HCT116 (cell line): ENCODE results near the gene FXYD6. TPM values are rescaled to one million over a fixed set of nuclear protein-coding genes. Genes with fewer than 3 reads are reported as not detected.

Experiments
- ATAC-seq: fragments of 200-7000 bp; cut with Tn5 transposase; 2 replicates; pipeline ENCODE4 v1.9.1; 2020; ENCODE audit warnings: mild to moderate bottlenecking, moderate library complexity
- BruUV-seq: library from RNA; stranded (reverse); fragments of 400-500 nt; replicated peaks from 2 replicates; lab custom pipeline; 2021; lab: Mats Ljungman, UMichigan
- CTCF ChIA-PET: fragments of 300-600 bp; sonication (Branson Sonifier 250); formaldehyde crosslinking; loops from one replicate; lab custom pipeline; 2021; ENCODE audit warnings: antibody characterized with exemption; lab: Charles Lee
- POLR2A ChIA-PET: fragments of 300-600, 350-600 bp; sonication (Branson Sonifier 250); formaldehyde crosslinking; loops from one replicate; lab custom pipeline; 2021; ENCODE audit warnings: antibody characterized with exemption; lab: Charles Lee
- RAD21 ChIA-PET, 2 experiments: fragments of 300-600 bp; sonication (Branson Sonifier 250); formaldehyde crosslinking; loops; one replicate each; lab custom pipeline; 2023; ENCODE audit warnings: low total read pairs in 2 of 2; ENCODE audit not compliant: uncharacterized antibody in 2 of 2, unreplicated experiment in 2 of 2, low non-redundant PET in 1 of 2; lab: Charles Lee
- DNase-seq: peaks from one replicate; pipeline ENCODE4 v3.0.0-alpha.2; 2010; ENCODE audit warnings: low read depth, low spot score
- H2AFZ ChIP-seq: fragments of 200-600 bp; shearing (Covaris generic), sonication (generic); 2 replicates; pipeline ENCODE4 v1.6.1; 2017; ENCODE audit warnings: low read depth, mixed run types, mixed read lengths, antibody characterized with exemption, low read length; ENCODE audit not compliant: poor library complexity, severe bottlenecking
- H3K27ac ChIP-seq: 2 replicates; pipeline ENCODE4 v1.5.1; 2012; ENCODE audit warnings: low read depth, low read length
- H3K27me3 ChIP-seq: fragments of 200-600 bp; sonication (generic); 2 replicates; pipeline ENCODE4 v1.6.1; 2016; ENCODE audit warnings: mixed run types, low read length, mixed read lengths; ENCODE audit not compliant: insufficient read depth
- H3K36me3 ChIP-seq, 2 experiments: fragments of 200-500 bp in 1 of 2; fragments of 200-600 bp in 1 of 2; sonication (Bioruptor generic) in 1 of 2; sonication (generic) in 1 of 2; 2 replicates each; pipeline versions ENCODE4 v1.5.1 to v1.6.1; 2014 to 2016; ENCODE audit warnings: low read length in 2 of 2, inconsistent platforms in 1 of 2, mixed read lengths in 1 of 2, mixed run types in 1 of 2; ENCODE audit not compliant: insufficient read depth in 2 of 2, control insufficient read depth in 1 of 2
- H3K4me1 ChIP-seq, 2 experiments: fragments of 200-600 bp in 1 of 2; sonication (generic) in 1 of 2; 2 replicates each; pipeline versions ENCODE4 v1.5.1 to v1.6.1; 2012 to 2017; ENCODE audit warnings: low read length in 2 of 2, inconsistent platforms in 1 of 2, mild to moderate bottlenecking in 1 of 2, mixed read lengths in 1 of 2, mixed run types in 1 of 2, moderate library complexity in 1 of 2; ENCODE audit not compliant: insufficient read depth in 2 of 2, control insufficient read depth in 1 of 2
- H3K4me2 ChIP-seq: fragments of 200-600 bp; sonication (generic); 2 replicates; pipeline ENCODE4 v1.6.1; 2017; ENCODE audit warnings: mixed run types, low read length, mixed read lengths
- H3K4me3 ChIP-seq, 2 experiments: fragments of 200-600 bp in 1 of 2; sonication (generic) in 1 of 2; replicated peaks in 1 of 2; 2 replicates each; pipeline ENCODE4 v1.5.1; 2011 to 2016; ENCODE audit warnings: low read length in 2 of 2, control low read depth in 1 of 2, low read depth in 1 of 2, mild to moderate bottlenecking in 1 of 2, mixed read lengths in 1 of 2, mixed run types in 1 of 2
- H3K79me2 ChIP-seq: fragments of 200-600 bp; sonication (generic); 2 replicates; pipeline ENCODE4 v1.6.1; 2017; ENCODE audit warnings: mild to moderate bottlenecking, mixed run types, low read length, moderate library complexity, mixed read lengths; ENCODE audit not compliant: insufficient read depth
- H3K9ac ChIP-seq: fragments of 200-600 bp; sonication (generic); 2 replicates; pipeline ENCODE4 v1.6.1; 2016; ENCODE audit warnings: low read length, mixed read lengths
- H3K9me2 ChIP-seq: fragments of 200-600 bp; sonication (generic), shearing (Covaris generic); 2 replicates; pipeline ENCODE4 v1.6.1; 2017; ENCODE audit warnings: mixed run types, mild to moderate bottlenecking, moderate library complexity; ENCODE audit not compliant: insufficient read depth
- H3K9me3 ChIP-seq, 2 experiments: fragments of 200-500 bp in 1 of 2; fragments of 200-600 bp in 1 of 2; sonication (Bioruptor generic) in 1 of 2; sonication (generic) in 1 of 2; 2 replicates each; pipeline ENCODE4 v1.6.1; 2014 to 2017; ENCODE audit warnings: low read length in 2 of 2, mixed read lengths in 2 of 2, inconsistent platforms in 1 of 2, low read depth in 1 of 2, mild to moderate bottlenecking in 1 of 2, mixed run types in 1 of 2, moderate library complexity in 1 of 2; ENCODE audit not compliant: control insufficient read depth in 1 of 2, insufficient read depth in 1 of 2
- H4K20me1 ChIP-seq: fragments of 200-600 bp; sonication (generic), shearing (Covaris generic); 2 replicates; pipeline ENCODE4 v1.6.1; 2017; ENCODE audit warnings: mixed run types, mild to moderate bottlenecking, moderate library complexity; ENCODE audit not compliant: insufficient read depth
- CBX3 ChIP-seq: IDR thresholded peaks from 2 replicates; pipeline ENCODE4 v1.6.1; 2012; ENCODE audit warnings: low read depth
- ELF1 ChIP-seq: IDR thresholded peaks from 2 replicates; pipeline ENCODE4 v1.6.1; 2012; ENCODE audit warnings: low read depth, borderline replicate concordance
- EZH2phosphoT487 ChIP-seq: fragments of 200-600 bp; IDR thresholded peaks from 2 replicates; pipeline ENCODE4 v1.6.1; 2018; ENCODE audit warnings: antibody characterized with exemption, borderline replicate concordance
- JUND ChIP-seq: IDR thresholded peaks from 2 replicates; pipeline ENCODE4 v1.6.1; 2012
- POLR2A ChIP-seq: IDR thresholded peaks from 2 replicates; pipeline ENCODE4 v1.7.0; 2011; ENCODE audit warnings: borderline replicate concordance; ENCODE audit not compliant: insufficient read depth, insufficient read length; ENCODE audit errors: extremely low read depth
- POLR2AphosphoS5 ChIP-seq: IDR thresholded peaks from 2 replicates; pipeline ENCODE4 v1.6.1; 2011; ENCODE audit warnings: mild to moderate bottlenecking, low read depth, low read length, moderate library complexity
- SIN3A ChIP-seq: IDR thresholded peaks from 2 replicates; pipeline ENCODE4 v1.6.1; 2012; ENCODE audit warnings: low read depth
- YY1 ChIP-seq: IDR thresholded peaks from 2 replicates; pipeline ENCODE4 v1.6.1; 2011; ENCODE audit warnings: low read length, low read depth, moderate library complexity, mild to moderate bottlenecking; ENCODE audit not compliant: insufficient replicate concordance; ENCODE audit errors: extremely low read depth
- ZBTB33 ChIP-seq: IDR thresholded peaks from 2 replicates; pipeline ENCODE4 v1.6.1; 2011; ENCODE audit warnings: mild to moderate bottlenecking, low read length, moderate library complexity; ENCODE audit not compliant: insufficient replicate concordance; ENCODE audit errors: extremely low read depth
- intact Hi-C: fragments of 100-400 bp; cut with micrococcal nuclease; formaldehyde crosslinking; loops from 2 replicates; pipeline ENCODE4 v1.10.0; 2022
- total RNA-seq: library from RNA; stranded (reverse); gene quantifications from one replicate; pipeline ENCODE4 v1.2.1, GENCODE V29; 2021; ENCODE audit not compliant: unreplicated experiment

Gene FXYD6
- total RNA-seq, 1 experiment from 2014 or later = 2.5 TPM

DNA sequence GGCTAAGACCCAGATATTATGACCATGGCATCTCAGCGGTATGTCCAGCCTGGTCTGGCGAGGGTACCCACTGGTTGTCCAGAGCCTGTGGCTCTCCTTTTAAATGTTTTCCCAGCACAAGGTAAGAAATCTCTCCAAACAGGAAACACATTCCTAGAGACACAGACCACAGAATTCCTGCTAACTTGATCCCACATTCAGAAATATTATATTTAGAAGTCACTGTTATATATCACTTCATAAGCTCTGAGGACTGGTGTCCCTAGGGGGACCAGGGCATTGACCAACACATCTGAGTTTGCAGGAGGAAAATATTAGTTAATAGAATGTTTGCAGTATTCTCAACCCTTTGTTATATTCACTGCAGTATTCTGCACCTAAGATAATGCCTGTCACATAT lies 29.7 kb upstream of the FXYD6 start:
- H3K9me2 ChIP-seq = no peaks in the 10 kb centered on the region
- ChIA-PET CTCF (interaction anchor here (1.9 kb wide), 1 partner anchor 147 kb away, joined by 11 read pairs; no protein-coding TSS in a partner anchor), POLR2A (no interaction called here), RAD21 (interaction anchor here in 1 of 2 experiments (2.1 kb wide), 1 partner anchor 41 kb away, joined by 8 read pairs; no protein-coding TSS in a partner anchor)
- H2AFZ ChIP-seq = no peak overlapping the region
- ATAC-seq = no peak
- BruUV-seq = no TSS peak
- H3K4me3 ChIP-seq = no peak overlapping the region
- no peak for DNase-seq
- H3K36me3 ChIP-seq = no peaks in the 10 kb centered on the region
- H3K27ac ChIP-seq = no peak overlapping the region
- H3K9ac ChIP-seq = no peak overlapping the region
- H3K9me3 ChIP-seq = no peaks in the 10 kb centered on the region
- no peaks in the 10 kb centered on the region for H3K79me2 ChIP-seq
- H4K20me1 ChIP-seq = no peaks in the 10 kb centered on the region
- no peaks in the 10 kb centered on the region for H3K27me3 ChIP-seq
- H3K4me1 ChIP-seq = peaks cover 9 to 32% of the 10 kb centered on the region in 2 experiments
- intact Hi-C loops = no loop called here
- no peak for TF ChIP-seq POLR2AphosphoS5
- TF ChIP-seq EZH2phosphoT487 = no peak
- TF ChIP-seq CBX3 = no peak
- TF ChIP-seq ZBTB33 = no peak
- no peak for TF ChIP-seq ELF1
- TF ChIP-seq SIN3A = no peak
- TF ChIP-seq JUND = no peak
- TF ChIP-seq POLR2A = no peak
- no peak for TF ChIP-seq YY1
- no peak overlapping the region for H3K4me2 ChIP-seq
